Activated CD4-positive, alpha-beta T cell treated with anti-CD3 and anti-CD28 coated beads, Interleukin-2, amount 50 U/mL, for 16 hours (primary cell): ENCODE results near the gene CERS1.

Experiments used
- DNase-seq: peaks from one replicate; pipeline ENCODE4 v3.0.0-alpha.2; 2020

CERS1 gene

GRCh38 chr19:18897094-18898029, 1.4 kb upstream of the CERS1 start:
- no peak for DNase-seq

- no peak for DNase-seq
These were observed 473 bp upstream of the CERS1 start for GRCh38 chr19:18896421-18896841.

- DNase-seq, result no peak
These were observed 727 bp downstream of the CERS1 start for GRCh38 chr19:18895038-18895823.

- no peak for DNase-seq
These were observed 1.5 kb downstream of the CERS1 start for GRCh38 chr19:18894254-18895037.

- no peak for DNase-seq
These were observed 2.2 kb downstream of the CERS1 start for GRCh38 chr19:18893587-18894253.

GRCh38 chr19:18889949-18890745, 5.8 kb downstream of the CERS1 start:
- no peak for DNase-seq

GRCh38 chr19:18886972-18887371, 9.0 kb downstream of the CERS1 start:
- no peak for DNase-seq

GRCh38 chr19:18883526-18884304, 12.2 kb downstream of the CERS1 start:
- no peak for DNase-seq

GRCh38 chr19:18881491-18881890, 14.5 kb downstream of the CERS1 start:
- DNase-seq, result no peak

- DNase-seq, result peak; percentile 35
These were observed 16.2 kb downstream of the CERS1 start for GRCh38 chr19:18879579-18880373.

GRCh38 chr19:18878858-18879578, 16.9 kb downstream of the CERS1 start:
- DNase-seq, result no peak

GRCh38 chr19:18878058-18878797, 17.7 kb downstream of the CERS1 start:
- DNase-seq, result no peak

- DNase-seq, result no peak
These were observed 19.1 kb downstream of the CERS1 start for GRCh38 chr19:18876865-18877264.

- no peak for DNase-seq
These were observed 20.2 kb downstream of the CERS1 start for GRCh38 chr19:18875726-18876125.

GRCh38 chr19:18871543-18871942, 24.4 kb downstream of the CERS1 start:
- DNase-seq, result no peak

GRCh38 chr19:18870531-18871172, 25.3 kb downstream of the CERS1 start:
- no peak for DNase-seq

- DNase-seq, result no peak
These were observed 26.0 kb downstream of the CERS1 start for GRCh38 chr19:18869781-18870530.
